GM18909 (cell line): ENCODE results near the gene HOXC10.

Experiments
- ATAC-seq: cut with Tn5 transposase; IDR thresholded peaks from one replicate; pipeline ENCODE4 v1.9.1; 2021; ENCODE audit warnings: mild to moderate bottlenecking; ENCODE audit not compliant: unreplicated experiment, poor library complexity

Gene HOXC10

DNA sequence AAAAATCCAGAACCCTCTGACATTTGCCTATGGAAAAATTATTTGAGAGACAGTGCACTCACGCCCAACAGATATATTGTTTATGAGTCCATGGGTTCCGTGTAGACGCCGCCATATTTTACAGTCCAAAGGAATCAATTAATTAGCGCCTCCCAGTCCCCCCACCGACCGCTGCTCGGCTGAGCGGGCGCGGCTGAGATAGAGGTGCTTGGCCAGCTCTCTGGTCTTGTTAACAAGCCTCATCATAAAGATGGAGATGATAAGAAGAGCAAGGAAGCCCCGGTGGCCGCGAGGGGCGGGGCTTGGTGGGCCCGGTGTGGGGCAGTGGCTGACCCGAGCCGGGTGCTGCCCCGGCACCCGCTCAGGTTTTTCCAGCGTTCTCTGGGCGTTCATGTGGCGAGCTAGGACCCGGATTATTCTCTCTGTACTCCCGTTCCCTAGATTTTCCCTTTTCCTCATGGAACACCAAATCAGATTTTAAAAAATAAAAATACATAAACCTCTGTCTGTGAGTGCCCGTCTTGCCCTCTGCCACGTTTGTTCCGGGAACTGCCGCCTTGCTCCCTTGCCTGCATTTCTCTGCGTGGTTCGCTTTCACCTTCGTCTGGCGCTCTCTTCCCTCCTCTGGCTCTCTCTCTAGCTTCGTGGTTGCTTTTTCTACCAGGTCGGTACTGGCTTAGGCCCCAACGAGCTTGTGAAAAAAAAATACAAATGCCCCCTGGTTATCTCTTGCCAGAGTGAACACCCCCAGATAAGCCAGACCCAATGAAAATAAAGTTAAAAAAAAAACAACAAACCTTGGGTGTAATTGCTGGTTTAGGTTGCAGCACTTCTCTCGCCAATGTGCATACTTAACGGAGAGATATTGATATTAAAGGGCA is 21.3 kb upstream of the HOXC10 start:
- ATAC-seq = no peak

GRCh38 chr12:53964315-53964713 is 20.6 kb upstream of the HOXC10 start:
- ATAC-seq = no peak

DNA sequence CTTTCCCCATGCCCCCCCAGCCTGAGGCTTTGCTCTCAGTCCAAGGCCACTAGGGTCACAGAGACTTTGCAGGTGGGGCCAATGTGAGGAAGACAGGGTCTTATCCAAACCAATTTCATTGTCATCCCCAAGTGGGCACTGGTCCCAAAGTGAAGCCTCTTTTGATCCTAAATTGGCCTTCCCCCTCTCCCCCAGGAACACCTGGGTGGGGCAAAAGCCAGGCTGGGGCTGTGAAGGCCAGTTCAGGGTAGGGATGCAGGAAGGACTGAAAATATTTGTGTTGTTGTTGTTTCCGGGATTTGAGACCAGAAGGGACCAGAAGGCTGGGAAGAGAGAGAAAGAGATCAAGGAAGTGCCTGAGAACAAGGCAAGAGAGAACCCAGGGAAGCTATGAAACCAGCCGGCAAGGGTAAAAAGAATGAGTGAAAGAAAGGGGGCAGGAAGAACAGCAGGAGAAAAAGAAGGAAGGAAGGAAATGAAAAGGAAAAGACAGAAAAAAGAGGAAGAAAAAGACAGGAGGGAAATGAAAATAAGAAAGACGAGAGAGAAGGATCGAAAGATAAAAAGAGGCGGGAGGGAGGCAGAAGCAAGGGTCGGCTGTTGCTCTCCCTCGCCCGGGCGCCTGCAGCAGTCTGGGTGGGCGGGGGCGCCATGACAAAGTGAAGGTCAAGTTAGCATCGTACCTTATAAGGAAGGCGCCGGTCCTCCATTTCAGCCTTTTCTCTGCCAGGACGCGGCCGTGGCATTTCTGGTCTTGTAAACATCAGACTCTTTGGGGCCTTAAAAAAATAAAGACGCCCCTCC is 19.5 kb upstream of the HOXC10 start:
- ATAC-seq = no peak

GRCh38 chr12:53966085-53966384 is 18.9 kb upstream of the HOXC10 start:
- no peak for ATAC-seq

GRCh38 chr12:53966385-53967133 is 18.4 kb upstream of the HOXC10 start:
- ATAC-seq = no peak

- no peak for ATAC-seq
Observed at GRCh38 chr12:53967421-53967925, 17.5 kb upstream of the HOXC10 start.

GRCh38 chr12:53968214-53969127 is 16.5 kb upstream of the HOXC10 start:
- ATAC-seq = no peak

DNA sequence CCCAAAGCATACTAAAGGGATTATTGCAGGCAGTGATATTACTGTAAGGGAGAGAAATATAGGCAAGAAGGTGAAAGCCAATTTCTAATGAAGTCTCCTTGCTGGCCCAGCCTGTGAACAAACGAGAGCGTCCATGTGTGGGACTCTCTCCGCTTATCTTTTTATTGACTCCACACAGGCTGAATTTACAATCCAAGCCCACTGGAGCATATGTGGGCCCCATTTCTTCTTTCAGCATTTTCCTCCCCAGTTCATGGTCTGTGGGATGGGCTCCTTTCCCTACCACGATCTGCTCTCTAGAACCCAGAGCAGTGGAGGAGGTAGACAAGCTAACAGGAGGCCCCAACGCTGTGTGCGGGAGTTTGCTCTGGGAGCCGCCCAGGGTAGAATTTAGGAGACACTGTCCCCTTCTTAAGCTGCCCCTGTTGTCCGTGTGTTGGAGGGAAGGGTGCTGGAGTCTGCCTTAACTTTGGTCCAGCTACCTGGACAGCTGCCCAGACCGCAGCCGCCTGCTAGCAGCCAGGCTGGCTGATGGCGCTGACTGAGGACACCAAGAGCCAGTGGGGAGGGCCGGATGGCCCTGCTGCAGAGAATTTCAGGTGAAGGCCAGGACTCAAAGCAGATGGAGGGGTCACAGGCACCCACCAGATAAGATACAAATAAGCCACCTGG is 15.2 kb upstream of the HOXC10 start:
- ATAC-seq = no peak

GRCh38 chr12:53970451-53970850 is 14.5 kb upstream of the HOXC10 start:
- ATAC-seq = no peak

DNA sequence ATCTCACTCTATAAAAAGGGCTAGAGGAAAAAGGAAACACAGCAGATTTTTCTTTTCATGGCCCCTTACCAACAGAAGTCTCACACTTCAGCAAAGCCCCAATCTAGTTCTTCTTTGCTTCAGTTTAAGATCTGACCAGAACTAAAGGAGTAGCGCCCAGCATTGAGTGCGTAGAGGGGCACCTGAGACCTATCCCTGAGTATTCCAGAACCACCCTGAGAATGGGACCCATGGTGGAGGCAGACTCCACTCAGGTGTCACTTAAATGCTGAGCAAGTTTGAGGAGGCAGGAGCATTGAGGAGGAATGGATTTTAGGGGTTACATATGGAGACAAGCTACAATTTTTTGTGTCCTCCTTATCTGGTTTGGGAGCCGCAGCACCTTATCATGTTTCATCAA is 13.8 kb upstream of the HOXC10 start:
- no peak for ATAC-seq

- ATAC-seq = no peak
Observed at GRCh38 chr12:53971686-53972085, 13.3 kb upstream of the HOXC10 start.

DNA sequence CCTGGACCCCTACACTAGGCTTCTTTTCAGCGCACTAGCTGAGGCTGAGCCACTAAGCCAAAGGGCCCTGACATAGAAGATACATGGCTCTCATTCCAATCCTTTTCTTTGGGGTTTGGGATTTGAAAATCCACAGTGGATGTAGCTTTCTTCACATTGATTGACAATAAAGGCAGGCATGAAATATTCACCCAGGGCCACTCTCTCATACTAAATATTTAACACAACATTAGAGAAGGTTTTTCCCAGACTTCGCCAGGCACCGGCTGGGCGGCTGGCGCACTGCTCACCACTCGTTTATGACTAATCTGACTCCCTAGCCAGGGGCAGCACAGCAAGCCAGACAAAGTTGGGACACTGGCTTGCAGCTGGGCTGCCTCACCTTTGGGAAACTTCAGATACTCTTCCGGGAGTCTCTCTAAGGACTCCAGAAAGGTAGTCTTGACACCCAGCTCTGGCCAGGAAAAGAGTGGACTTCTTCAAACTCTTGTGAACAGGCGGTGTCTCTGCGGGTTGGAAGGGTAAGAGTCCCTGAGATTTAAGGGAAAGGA is 12.7 kb upstream of the HOXC10 start:
- no peak for ATAC-seq

- ATAC-seq = no peak
Observed at GRCh38 chr12:53972722-53973235, 12.2 kb upstream of the HOXC10 start, which contains the start of gene HOXC11. Gene HOXC11 (plus strand): TSS chr12:53973126. CDS start chr12:53973242, 116 bp downstream.

- no peak for ATAC-seq
Observed at GRCh38 chr12:53973236-53974042, 11.5 kb upstream of the HOXC10 start.

DNA sequence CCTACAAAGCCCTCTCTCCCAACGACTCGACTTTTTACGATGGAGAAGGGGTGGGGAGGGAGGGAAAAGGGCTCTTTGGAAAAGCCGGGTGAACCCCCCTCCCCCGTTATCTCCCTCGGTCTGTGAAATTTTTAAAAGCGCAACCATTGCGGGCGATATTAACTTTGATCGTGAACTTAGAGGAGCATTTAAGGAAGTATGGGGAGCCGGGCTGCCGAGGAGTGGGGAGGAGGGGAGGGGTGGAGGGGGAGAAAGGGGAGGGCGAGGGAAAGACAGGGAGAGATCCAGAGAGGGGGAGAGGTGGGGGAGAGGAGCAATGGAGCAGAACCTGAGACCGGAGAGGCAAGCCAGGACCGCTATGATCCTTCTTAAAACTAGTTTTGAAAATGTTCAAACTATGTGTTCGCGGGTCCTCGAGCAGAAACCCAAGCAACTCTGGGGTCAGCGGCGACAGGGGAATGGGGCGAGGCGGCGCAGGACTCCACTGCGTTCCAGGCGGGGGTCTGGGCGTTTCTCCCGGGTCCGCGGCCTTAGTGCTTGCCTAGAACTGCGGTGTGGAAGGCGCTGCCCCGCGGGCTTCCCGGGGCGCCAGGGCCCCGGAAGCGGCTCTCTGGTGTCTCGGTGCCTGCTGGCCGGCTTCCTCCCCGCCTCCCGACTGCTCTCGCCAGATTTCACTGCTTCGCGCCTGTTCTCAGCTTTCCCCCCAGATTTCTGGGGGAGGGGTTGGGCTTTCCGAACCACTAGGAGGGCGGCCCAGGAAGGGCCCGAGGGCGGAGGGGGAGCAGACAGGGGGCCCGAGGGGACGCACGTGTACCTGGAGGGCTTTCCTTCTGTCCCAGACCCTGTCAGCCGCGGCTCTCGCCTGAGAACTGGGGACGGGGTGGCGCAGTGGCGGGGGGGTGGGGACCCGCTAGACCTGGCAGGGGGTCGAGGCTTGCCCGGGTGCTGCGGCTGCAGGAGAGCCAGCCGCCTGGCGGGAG is 10.6 kb upstream of the HOXC10 start, which contains the start of gene HOTAIR:
Gene HOTAIR, minus strand, starts transcription at position 871 of the 980 bp plus-strand sequence.
- ATAC-seq = no peak

- no peak for ATAC-seq
Observed at GRCh38 chr12:53975064-53975471, 9.9 kb upstream of the HOXC10 start.
